HG03103 (cell line): Measurements from ENCODE around the gene CAPZB.
"Not testable (repeated sequence)": the region's sequence is repeated elsewhere in the genome, so short reads cannot be mapped to it uniquely, and the experiment has no call there.

Experiments
- ATAC-seq: cut with Tn5 transposase; IDR thresholded peaks from one replicate; pipeline ENCODE4 v1.9.1; 2021; ENCODE audit warnings: low read depth; ENCODE audit not compliant: unreplicated experiment

Gene CAPZB

GRCh38 chr1:19485362-19486187 lies at the start of gene CAPZB:
Gene CAPZB, minus strand, starts transcription at chr1:19485539. Its CDS starts 101 bp downstream, at chr1:19485438.
- ATAC-seq = peak; percentile 77

GRCh38 chr1:19534281-19534680 lies 48.9 kb upstream of the CAPZB start:
- no peak for ATAC-seq

DNA sequence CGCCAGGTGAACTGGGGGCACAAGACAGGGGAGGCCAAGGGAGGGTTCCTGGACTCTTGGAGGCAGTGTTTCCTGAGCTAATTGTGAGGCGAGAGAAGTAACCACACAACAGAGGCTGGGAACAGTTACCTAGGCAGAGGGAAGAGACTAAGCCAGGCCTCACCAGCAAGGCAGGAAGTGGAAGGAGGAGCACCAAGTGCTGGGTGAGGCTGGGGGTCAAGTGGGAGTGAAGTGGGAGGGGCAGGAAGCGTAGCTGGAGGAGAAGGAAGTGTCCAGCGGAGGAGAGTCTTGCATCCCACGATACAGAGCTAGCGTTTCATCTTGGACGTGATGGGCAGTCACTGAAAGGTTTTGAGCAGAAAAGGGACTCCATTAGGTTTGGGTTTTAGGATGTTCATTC lies 48.3 kb upstream of the CAPZB start:
- no peak for ATAC-seq

- no peak for ATAC-seq
These were observed 47.2 kb upstream of the CAPZB start for GRCh38 chr1:19532519-19532918.

- no peak for ATAC-seq
These were observed 44.3 kb upstream of the CAPZB start for GRCh38 chr1:19529664-19530063.

- no peak for ATAC-seq
These were observed 43.1 kb upstream of the CAPZB start for GRCh38 chr1:19528438-19528837.

GRCh38 chr1:19525607-19526545 lies 40.5 kb upstream of the CAPZB start:
- ATAC-seq = no peak

DNA sequence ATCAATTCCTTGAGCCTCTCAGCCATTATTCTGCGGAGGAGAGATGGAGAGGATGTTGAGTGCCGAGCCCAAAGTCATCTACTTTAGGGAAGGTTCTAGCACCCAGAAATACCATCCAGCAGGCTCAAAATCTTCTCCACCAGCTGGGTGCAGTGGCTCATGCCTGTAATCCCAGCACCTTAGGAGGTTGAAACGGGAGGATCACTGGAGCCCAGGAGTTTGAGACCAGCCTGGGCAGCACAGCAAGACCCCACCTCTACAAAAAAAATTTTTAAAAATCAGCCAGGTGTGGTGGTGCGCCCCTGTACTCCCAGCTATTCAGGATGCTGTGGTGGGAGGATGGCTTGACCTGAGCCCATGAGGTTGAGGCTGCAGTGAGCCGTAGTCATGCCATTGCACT lies 39.5 kb upstream of the CAPZB start:
- no peak for ATAC-seq

DNA sequence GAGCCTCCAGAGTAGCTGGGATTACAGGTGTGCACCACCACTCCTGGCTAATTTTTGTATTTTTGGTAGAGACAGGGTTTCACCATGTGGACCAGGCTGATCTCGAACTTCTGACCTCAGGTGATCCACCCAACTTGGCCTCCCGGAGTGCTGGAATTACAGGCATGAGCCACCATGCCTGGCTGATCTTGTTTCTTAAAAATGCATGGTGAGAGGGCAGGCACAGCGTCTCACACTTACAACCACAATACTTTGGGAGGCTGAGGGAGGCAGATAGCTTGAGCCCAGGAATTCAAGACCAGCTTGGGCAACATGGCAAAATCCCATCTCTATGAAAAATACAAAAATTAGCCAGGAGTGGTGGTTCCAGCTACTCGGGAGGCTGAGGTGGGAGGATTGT lies 37.2 kb upstream of the CAPZB start:
- ATAC-seq = not testable (repeated sequence)

GRCh38 chr1:19521411-19521810 lies 36.1 kb upstream of the CAPZB start:
- ATAC-seq = no peak

DNA sequence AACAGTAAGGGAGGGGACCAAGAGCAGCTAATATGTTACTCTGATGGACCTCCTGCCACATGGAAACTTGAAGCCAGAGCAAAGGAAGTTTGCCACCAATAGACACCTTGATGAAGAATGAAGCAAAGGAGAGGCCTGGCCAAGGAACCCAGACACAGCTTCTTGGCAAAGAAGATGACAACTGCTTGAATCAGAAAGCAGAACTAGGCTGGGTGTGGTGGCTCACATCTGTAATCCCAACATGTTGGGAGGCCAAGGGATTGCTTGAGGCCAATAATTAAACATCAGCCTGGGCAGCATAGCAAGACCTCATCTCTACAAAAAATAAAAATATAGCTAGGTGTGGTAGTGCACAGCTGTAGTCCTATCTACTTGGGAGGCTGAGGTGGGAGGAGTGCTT lies 31.7 kb upstream of the CAPZB start:
- no peak for ATAC-seq

- ATAC-seq = no peak
These were observed 29.9 kb upstream of the CAPZB start for GRCh38 chr1:19515201-19515600.

DNA sequence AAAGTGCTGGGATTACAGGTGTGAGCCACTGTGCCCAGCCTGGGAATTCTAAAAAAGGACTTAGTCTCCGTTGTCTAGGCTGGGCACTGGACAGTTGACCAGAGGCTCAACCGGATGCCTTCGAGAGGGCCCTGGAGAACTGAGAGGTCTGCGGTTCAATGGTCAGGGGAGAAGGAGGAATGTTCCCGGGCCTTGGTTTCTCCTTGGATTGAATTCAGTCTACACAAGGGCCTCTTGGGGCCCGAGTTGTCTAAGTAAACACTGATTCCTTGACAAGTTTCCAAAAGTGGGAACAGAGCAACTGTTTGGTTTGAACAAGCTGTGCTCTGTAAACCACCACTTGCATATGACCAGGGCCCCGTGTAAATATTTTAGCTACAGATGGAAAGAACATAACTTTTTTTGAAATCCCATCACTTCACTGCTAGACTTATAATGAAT lies 29.1 kb upstream of the CAPZB start:
- ATAC-seq = no peak

DNA sequence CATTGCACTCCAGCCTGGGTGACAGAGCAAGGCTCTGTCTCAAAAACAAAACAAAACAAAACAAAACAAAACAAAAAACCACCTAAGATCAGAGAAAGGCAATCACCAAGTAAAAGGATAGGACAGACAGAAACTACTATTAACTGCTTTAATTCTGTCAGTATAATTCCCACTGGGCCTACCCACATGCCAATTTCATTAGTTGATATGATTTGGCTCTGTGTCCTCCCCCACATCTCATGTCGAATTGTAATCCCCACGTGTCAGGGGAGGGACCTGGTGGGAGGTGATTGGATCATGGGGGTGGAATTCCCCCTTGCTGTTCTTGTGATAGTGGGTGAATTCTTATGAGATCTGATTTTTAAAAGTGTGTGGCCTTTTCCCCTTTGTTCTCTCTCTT lies 27.2 kb upstream of the CAPZB start:
- no peak for ATAC-seq

- no peak for ATAC-seq
These were observed 25.8 kb upstream of the CAPZB start for GRCh38 chr1:19511116-19511515.

DNA sequence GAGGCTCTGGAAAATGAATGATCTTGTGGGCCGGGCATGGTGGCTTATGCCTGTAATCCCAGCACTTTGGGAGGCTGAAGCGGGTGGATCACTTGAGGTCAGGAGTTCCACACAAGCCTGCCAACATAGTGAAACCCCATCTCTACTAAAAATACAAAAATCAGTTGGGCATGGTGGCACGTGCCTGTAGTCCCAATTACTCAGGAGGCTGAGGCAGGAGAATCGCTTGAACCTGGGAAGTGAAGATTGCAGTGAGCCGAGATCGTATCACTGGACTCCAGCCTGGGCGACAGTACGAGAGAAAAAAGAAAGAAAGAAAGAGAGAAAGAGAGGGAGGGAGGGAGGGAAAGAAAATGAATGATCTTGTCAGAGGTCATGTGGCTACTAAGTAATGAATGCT lies 24.3 kb upstream of the CAPZB start:
- ATAC-seq = not testable (repeated sequence)

GRCh38 chr1:19507516-19507915 lies 22.2 kb upstream of the CAPZB start:
- ATAC-seq = no peak

DNA sequence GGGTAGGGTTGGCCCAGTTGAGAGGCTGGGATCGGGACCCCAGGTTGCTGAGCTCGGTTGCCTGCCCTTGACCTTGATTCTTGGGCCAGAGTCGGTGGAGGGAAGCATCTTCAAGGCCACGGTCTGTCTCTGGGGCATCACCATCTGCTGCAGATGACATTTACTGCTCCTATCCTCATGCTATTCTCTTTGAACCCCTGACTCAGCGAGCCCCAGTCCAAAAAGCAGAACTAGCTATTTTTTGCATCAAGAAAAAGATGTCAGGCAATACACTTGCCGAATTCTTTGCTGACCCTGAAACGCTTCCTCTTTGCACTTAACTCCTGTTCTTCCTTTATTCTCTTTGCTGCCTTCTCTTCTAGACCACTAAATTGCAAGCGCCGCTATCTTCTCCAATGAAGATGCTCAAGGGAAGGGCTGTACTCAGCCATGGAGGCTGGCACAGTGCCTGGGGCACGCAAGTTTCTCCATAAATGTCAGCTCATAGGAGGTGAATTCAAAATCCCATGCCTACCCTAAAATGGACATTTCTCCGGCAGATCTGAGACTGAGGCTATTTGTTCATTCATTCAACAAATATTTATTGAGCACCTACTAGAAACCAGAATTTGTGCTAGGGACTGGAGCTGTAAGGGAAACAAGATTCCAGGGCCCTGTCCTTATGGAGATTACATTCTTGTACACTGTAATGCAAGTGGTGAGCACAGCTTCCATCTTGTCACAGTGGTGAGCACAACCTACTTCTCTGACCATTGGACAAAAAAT lies 20.5 kb upstream of the CAPZB start:
- ATAC-seq = no peak

DNA sequence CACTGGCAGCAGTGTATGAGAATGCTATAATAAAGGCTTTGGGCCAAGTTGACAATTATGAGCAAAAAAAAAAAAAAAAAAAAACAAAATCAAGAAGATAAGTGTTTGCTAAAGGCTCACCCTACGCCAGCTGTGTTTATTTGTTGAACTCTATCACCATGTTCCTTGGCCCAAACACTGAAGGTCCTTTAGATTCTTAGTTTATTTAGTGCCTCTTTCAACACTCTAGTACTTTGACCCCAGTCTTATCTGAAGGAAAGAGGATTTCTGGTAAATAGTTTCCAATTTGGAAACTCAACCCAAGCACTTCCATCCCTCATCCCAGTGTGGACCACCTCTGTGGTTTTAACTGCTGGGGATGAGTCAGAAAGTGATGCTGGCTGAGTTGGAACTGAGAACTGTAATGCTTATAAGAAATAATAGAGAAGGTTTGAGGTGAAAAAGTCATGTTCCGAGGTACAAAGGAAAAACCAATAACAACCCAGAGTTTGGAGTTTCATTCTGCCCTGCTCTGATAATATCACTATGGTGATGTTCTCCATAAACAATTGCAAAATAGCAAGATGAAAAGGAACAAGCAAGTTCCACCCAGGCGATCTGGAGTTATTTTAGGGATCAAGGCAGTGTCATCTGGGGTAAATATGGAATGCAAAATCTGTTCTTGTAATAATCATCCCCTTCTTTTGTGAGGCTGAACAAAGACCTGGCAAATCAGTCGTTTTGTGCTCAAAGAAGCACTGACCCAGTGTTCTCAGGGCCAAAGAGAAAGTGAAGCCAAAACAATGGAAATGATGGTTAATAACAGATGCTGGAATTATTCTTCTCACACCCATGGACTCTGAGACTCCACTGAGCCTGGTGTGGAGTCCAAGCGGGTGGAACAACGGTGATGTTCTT lies 19.7 kb upstream of the CAPZB start:
- no peak for ATAC-seq

- not testable (repeated sequence) for ATAC-seq
These were observed 16.9 kb upstream of the CAPZB start for GRCh38 chr1:19502284-19502683.
